ENCODE results near the gene NXNL1. TPM values are rescaled to one million over a fixed set of nuclear protein-coding genes. Genes with fewer than 3 reads are reported as not detected.

The NXNL1 gene
- total RNA-seq, 1 donor from 2014 or later, result not detected

- no peak for DNase-seq (ENCODE audit: extremely low spot score, unreplicated experiment)
- Mint-ChIP-seq H3K4me3 (ENCODE audit: unreplicated experiment) (no peak overlapping the region), H3K27me3 (ENCODE audit: unreplicated experiment) (peaks cover under 1% of the 10 kb centered on the region), H3K36me3 (ENCODE audit: unreplicated experiment) (peaks cover 3% of the 10 kb centered on the region), H3K9me3 (ENCODE audit: unreplicated experiment) (no peaks in the 10 kb centered on the region), H3K4me1 (ENCODE audit: unreplicated experiment) (peaks cover 21% of the 10 kb centered on the region), H3K27ac (ENCODE audit: unreplicated experiment) (no peak overlapping the region)
- TF ChIP-seq CTCF (IDR thresholded peaks at IDR 0.05), result no peak
Measured at GRCh38 chr19:17421942-17422341, 38.8 kb downstream of the NXNL1 start.

GRCh38 chr19:17420475-17420924, 40.2 kb downstream of the NXNL1 start:
- no peak for TF ChIP-seq CTCF (IDR thresholded peaks at IDR 0.05)

GRCh38 chr19:17419621-17420474, 40.9 kb downstream of the NXNL1 start, which contains the start of gene MVB12A:
MVB12A (plus strand) TSS chr19:17420047; CDS start chr19:17420136, 89 bp downstream.
- Mint-ChIP-seq H3K4me3 (ENCODE audit: unreplicated experiment) (peak within 1 kb of the TSS; percentile 83), H3K36me3 (ENCODE audit: unreplicated experiment) (peaks cover 3% of the 10 kb centered on the region), H3K27me3 (ENCODE audit: unreplicated experiment) (peaks cover 11% of the 10 kb centered on the region), H3K4me1 (ENCODE audit: unreplicated experiment) (peaks cover 17% of the 10 kb centered on the region), H3K9me3 (ENCODE audit: unreplicated experiment) (no peaks in the 10 kb centered on the region), H3K27ac (ENCODE audit: unreplicated experiment) (peak within 1 kb of the TSS; percentile 97)
- DNase-seq (ENCODE audit: extremely low spot score, unreplicated experiment), result peak; percentile 99
- no peak for TF ChIP-seq CTCF (IDR thresholded peaks at IDR 0.05)

More at GRCh38 chr19:17420475-17420924, 40.2 kb downstream of the NXNL1 start:
- peaks cover 6% of the 10 kb centered on the region for H3K27me3 Mint-ChIP-seq (ENCODE audit: unreplicated experiment)
- H3K4me3 Mint-ChIP-seq (ENCODE audit: unreplicated experiment), result peak overlapping the region; percentile 83
- peaks cover 21% of the 10 kb centered on the region for H3K4me1 Mint-ChIP-seq (ENCODE audit: unreplicated experiment)
- H3K27ac Mint-ChIP-seq (ENCODE audit: unreplicated experiment), result peak overlapping the region; percentile 34
- H3K9me3 Mint-ChIP-seq (ENCODE audit: unreplicated experiment), result no peaks in the 10 kb centered on the region
- peaks cover 3% of the 10 kb centered on the region for H3K36me3 Mint-ChIP-seq (ENCODE audit: unreplicated experiment)
- no peak for DNase-seq (ENCODE audit: extremely low spot score, unreplicated experiment)

- H3K36me3 Mint-ChIP-seq (ENCODE audit: unreplicated experiment), result peaks cover 3% of the 10 kb centered on the region
- peaks cover 11% of the 10 kb centered on the region for H3K27me3 Mint-ChIP-seq (ENCODE audit: unreplicated experiment)
- H3K4me1 Mint-ChIP-seq (ENCODE audit: unreplicated experiment), result peaks cover 14% of the 10 kb centered on the region
- peak overlapping the region; percentile 97 for H3K27ac Mint-ChIP-seq (ENCODE audit: unreplicated experiment)
- TF ChIP-seq CTCF (IDR thresholded peaks at IDR 0.05), result no peak
- H3K4me3 Mint-ChIP-seq (ENCODE audit: unreplicated experiment), result peak overlapping the region; percentile 83
- DNase-seq (ENCODE audit: extremely low spot score, unreplicated experiment), result no peak
- no peaks in the 10 kb centered on the region for H3K9me3 Mint-ChIP-seq (ENCODE audit: unreplicated experiment)
Measured at GRCh38 chr19:17419154-17419620, 41.5 kb downstream of the NXNL1 start.

GRCh38 chr19:17418710-17419109, 42.0 kb downstream of the NXNL1 start:
- no peak for DNase-seq (ENCODE audit: extremely low spot score, unreplicated experiment)
- peak overlapping the region; percentile 97 for H3K27ac Mint-ChIP-seq (ENCODE audit: unreplicated experiment)
- peaks cover 11% of the 10 kb centered on the region for H3K27me3 Mint-ChIP-seq (ENCODE audit: unreplicated experiment)
- no peaks in the 10 kb centered on the region for H3K9me3 Mint-ChIP-seq (ENCODE audit: unreplicated experiment)
- H3K36me3 Mint-ChIP-seq (ENCODE audit: unreplicated experiment), result peaks cover 3% of the 10 kb centered on the region
- TF ChIP-seq CTCF (IDR thresholded peaks at IDR 0.05), result no peak
- peak overlapping the region; percentile 83 for H3K4me3 Mint-ChIP-seq (ENCODE audit: unreplicated experiment)
- H3K4me1 Mint-ChIP-seq (ENCODE audit: unreplicated experiment), result peaks cover 13% of the 10 kb centered on the region
